Ishikawa (cell line): ENCODE data around the gene SELENOP.

Experiments
- EP300 ChIP-seq: IDR thresholded peaks from 2 replicates; pipeline ENCODE4 v1.6.1; 2012; ENCODE audit warnings: borderline replicate concordance
- FOXM1 ChIP-seq: IDR thresholded peaks from 2 replicates; pipeline ENCODE4 v1.6.1; 2012; ENCODE audit warnings: low read depth, borderline replicate concordance
- RAD21 ChIP-seq: IDR thresholded peaks from 2 replicates; pipeline ENCODE4 v1.6.1; 2012; ENCODE audit warnings: low read depth
- REST ChIP-seq: IDR thresholded peaks from 2 replicates; pipeline ENCODE4 v1.6.1; 2012; ENCODE audit warnings: low read depth, mild to moderate bottlenecking
- ZBTB7A ChIP-seq: IDR thresholded peaks from 2 replicates; pipeline ENCODE4 v1.6.1; 2012; ENCODE audit warnings: low read depth

GRCh38 chr5:42781584-42781983, 30.1 kb downstream of the SELENOP start:
- TF ChIP-seq ZBTB7A (no peak), RAD21 (no peak), EP300 (no peak), REST (no peak), FOXM1 (no peak)
